ENCODE results near the gene TCEA2. TPM values are rescaled to one million over a fixed set of nuclear protein-coding genes. Genes with fewer than 3 reads are reported as not detected.
A peak's percentile ranks its signal among the peaks of the same experiment; 100 is the strongest.

Gene TCEA2
- total and polyA plus RNA-seq, 2 donors from 2014 or later, result 53.8 to 90.9 TPM

GRCh38 chr20:64043768-64044167, 19.2 kb upstream of the TCEA2 start:
- FAIRE-seq (no peak), DNase-seq (no peak)
- H3K9ac ChIP-seq (ENCODE audit: low read length in 3 of 3), result no peak overlapping the region
- H3K36me3 ChIP-seq (ENCODE audit: control insufficient read depth in 2 of 3, insufficient read depth in 3 of 3, low read length in 3 of 3), result no peaks in the 10 kb centered on the region
- H3K4me1 ChIP-seq (ENCODE audit: control insufficient read depth in 2 of 3, insufficient read depth in 2 of 3, low read depth in 1 of 3, low read length in 3 of 3), result peaks cover 0 to 14% (median 0%) of the 10 kb centered on the region in 3 donors
- H3K9me3 ChIP-seq (ENCODE audit: control insufficient read depth in 2 of 3, insufficient read depth in 1 of 3, low read length in 3 of 3), result no peaks in the 10 kb centered on the region
- intact Hi-C loops (cut with DNase I), result no loop called here
- H3K27me3 ChIP-seq (ENCODE audit: control insufficient read depth, insufficient read depth, low read length), result peaks cover 5% of the 10 kb centered on the region
- H3K4me3 ChIP-seq (ENCODE audit: low read length in 3 of 3), result no peak overlapping the region
- H3K27ac ChIP-seq (ENCODE audit: low read depth in 2 of 2, low read length in 2 of 2), result no peak overlapping the region
- TF ChIP-seq, protein P1, sequence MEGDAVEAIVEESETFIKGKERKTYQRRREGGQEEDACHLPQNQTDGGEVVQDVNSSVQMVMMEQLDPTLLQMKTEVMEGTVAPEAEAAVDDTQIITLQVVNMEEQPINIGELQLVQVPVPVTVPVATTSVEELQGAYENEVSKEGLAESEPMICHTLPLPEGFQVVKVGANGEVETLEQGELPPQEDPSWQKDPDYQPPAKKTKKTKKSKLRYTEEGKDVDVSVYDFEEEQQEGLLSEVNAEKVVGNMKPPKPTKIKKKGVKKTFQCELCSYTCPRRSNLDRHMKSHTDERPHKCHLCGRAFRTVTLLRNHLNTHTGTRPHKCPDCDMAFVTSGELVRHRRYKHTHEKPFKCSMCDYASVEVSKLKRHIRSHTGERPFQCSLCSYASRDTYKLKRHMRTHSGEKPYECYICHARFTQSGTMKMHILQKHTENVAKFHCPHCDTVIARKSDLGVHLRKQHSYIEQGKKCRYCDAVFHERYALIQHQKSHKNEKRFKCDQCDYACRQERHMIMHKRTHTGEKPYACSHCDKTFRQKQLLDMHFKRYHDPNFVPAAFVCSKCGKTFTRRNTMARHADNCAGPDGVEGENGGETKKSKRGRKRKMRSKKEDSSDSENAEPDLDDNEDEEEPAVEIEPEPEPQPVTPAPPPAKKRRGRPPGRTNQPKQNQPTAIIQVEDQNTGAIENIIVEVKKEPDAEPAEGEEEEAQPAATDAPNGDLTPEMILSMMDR (IDR thresholded peaks at IDR 0.05; ENCODE audit: borderline replicate concordance, extremely low read depth, insufficient read depth), result no peak

DNA sequence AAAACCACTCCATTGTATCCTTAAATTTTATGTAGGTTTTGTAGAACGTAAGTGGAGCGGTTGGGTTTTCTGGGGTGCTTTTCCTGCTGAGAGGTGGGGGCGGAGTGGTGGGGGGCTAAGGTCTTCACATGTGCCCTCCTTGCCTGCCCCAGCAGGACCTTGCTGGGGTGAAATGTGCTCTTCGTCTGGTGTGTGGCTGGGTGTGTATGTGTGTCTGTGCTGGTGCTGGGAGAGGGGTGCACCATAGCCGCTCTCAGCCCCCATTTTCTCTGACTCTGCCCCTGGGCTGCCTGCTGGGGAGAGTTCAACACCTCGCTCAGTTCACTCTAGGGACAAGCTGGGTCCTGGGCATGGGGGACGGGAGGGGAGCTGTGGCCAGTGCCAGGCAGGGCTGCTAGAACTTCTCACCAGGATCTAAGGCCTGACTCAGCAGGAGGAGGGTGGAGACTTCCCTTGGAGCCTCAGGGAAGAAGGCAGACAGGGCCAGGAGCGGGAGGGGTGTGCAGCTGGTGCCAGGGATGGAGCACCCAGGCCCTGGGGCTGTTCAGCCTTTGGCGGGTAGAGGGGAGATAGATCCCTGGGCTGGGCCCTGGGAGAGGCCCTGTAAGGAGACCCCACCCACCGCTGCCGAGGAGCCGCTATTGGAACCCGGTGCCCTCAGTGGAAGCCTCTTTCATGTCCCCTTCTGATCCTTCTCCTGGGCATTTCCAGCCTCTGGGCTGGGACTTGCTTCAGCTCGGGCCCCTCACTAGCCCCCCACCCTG, 18.3 kb upstream of the TCEA2 start:
- H3K27ac ChIP-seq (ENCODE audit: low read depth in 2 of 2, low read length in 2 of 2), result peak overlapping the region; percentile 37 to 51
- H3K4me1 ChIP-seq (ENCODE audit: control insufficient read depth in 2 of 3, insufficient read depth in 2 of 3, low read depth in 1 of 3, low read length in 3 of 3), result peaks cover 0 to 14% (median 0%) of the 10 kb centered on the region in 3 donors
- H3K4me3 ChIP-seq (ENCODE audit: low read length in 3 of 3), result no peak overlapping the region
- DNase-seq (no peak), FAIRE-seq (no peak)
- H3K9me3 ChIP-seq (ENCODE audit: control insufficient read depth in 2 of 3, insufficient read depth in 1 of 3, low read length in 3 of 3), result no peaks in the 10 kb centered on the region
- no peaks in the 10 kb centered on the region for H3K36me3 ChIP-seq (ENCODE audit: control insufficient read depth in 2 of 3, insufficient read depth in 3 of 3, low read length in 3 of 3)
- no peak overlapping the region for H3K9ac ChIP-seq (ENCODE audit: low read length in 3 of 3)
- intact Hi-C loops (cut with DNase I), result no loop called here
- TF ChIP-seq, protein P1 (IDR thresholded peaks at IDR 0.05; ENCODE audit: borderline replicate concordance, extremely low read depth, insufficient read depth), result no peak
- H3K27me3 ChIP-seq (ENCODE audit: control insufficient read depth, insufficient read depth, low read length), result peaks cover 5% of the 10 kb centered on the region

GRCh38 chr20:64045346-64046011, 17.5 kb upstream of the TCEA2 start:
- Histone ChIP-seq H3K9ac (ENCODE audit: low read length in 3 of 3) (no peak overlapping the region), H3K9me3 (ENCODE audit: control insufficient read depth in 2 of 3, insufficient read depth in 1 of 3, low read length in 3 of 3) (no peaks in the 10 kb centered on the region), H3K4me1 (ENCODE audit: control insufficient read depth in 2 of 3, insufficient read depth in 2 of 3, low read depth in 1 of 3, low read length in 3 of 3) (peaks cover 0 to 6% (median 0%) of the 10 kb centered on the region in 3 donors), H3K27ac (ENCODE audit: low read depth in 2 of 2, low read length in 2 of 2) (peak overlapping the region in 1 of 2 donors; percentile 51), H3K4me3 (ENCODE audit: low read length in 3 of 3) (peak overlapping the region in 1 of 3 donors; percentile 37), H3K27me3 (ENCODE audit: control insufficient read depth, insufficient read depth, low read length) (peaks cover 9% of the 10 kb centered on the region), H3K36me3 (ENCODE audit: control insufficient read depth in 2 of 3, insufficient read depth in 3 of 3, low read length in 3 of 3) (no peaks in the 10 kb centered on the region)
- TF ChIP-seq, protein P1 (IDR thresholded peaks at IDR 0.05; ENCODE audit: borderline replicate concordance, extremely low read depth, insufficient read depth), result no peak
- DNase-seq (no peak), FAIRE-seq (no peak)
- intact Hi-C loops (cut with DNase I), result no loop called here

All from kidney (tissue), 14 donors.